ENCODE data around the gene PCSK6. TPM values are rescaled to one million over a fixed set of nuclear protein-coding genes. Genes with fewer than 3 reads are reported as not detected.

Gene PCSK6
- total RNA-seq, 1 experiment from 2014 or later, result 2.9 TPM

GRCh38 chr15:101317336-101317872 lies 172.1 kb downstream of the PCSK6 start:
- DNase-seq (ENCODE audit: low spot score) (no peak), ATAC-seq (no peak)
- no peak overlapping the region for H3K4me3 Mint-ChIP-seq
- no peaks in the 10 kb centered on the region for H3K9me3 Mint-ChIP-seq
- no peaks in the 10 kb centered on the region for H3K36me3 Mint-ChIP-seq
- ChIA-PET POLR2A (no interaction called here), CTCF (interaction anchor here (0.6 to 1.0 kb wide), 2 partner anchors 18 to 185 kb away, joined by 3 read pairs; no protein-coding TSS in a partner anchor)
- H3K4me1 Mint-ChIP-seq, result peaks cover 6% of the 10 kb centered on the region
- H3K27ac Mint-ChIP-seq, result no peak overlapping the region
- TF ChIP-seq, protein P1, sequence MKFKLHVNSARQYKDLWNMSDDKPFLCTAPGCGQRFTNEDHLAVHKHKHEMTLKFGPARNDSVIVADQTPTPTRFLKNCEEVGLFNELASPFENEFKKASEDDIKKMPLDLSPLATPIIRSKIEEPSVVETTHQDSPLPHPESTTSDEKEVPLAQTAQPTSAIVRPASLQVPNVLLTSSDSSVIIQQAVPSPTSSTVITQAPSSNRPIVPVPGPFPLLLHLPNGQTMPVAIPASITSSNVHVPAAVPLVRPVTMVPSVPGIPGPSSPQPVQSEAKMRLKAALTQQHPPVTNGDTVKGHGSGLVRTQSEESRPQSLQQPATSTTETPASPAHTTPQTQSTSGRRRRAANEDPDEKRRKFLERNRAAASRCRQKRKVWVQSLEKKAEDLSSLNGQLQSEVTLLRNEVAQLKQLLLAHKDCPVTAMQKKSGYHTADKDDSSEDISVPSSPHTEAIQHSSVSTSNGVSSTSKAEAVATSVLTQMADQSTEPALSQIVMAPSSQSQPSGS (CRISPR knock-in tag; IDR thresholded peaks at IDR 0.05; ENCODE audit: borderline replicate concordance, low read depth), result no peak
- H3K27me3 Mint-ChIP-seq (ENCODE audit: low read depth), result 0 out of 2 replicates have a peak, but pooled peaks cover 2% of the 10 kb centered on the region

GRCh38 chr15:101316529-101316928 lies 173.0 kb downstream of the PCSK6 start:
- Mint-ChIP-seq H3K27ac (no peak overlapping the region), H3K36me3 (no peaks in the 10 kb centered on the region), H3K4me3 (no peak overlapping the region), H3K27me3 (ENCODE audit: low read depth) (0 out of 2 replicates have a peak, but pooled peaks cover 2% of the 10 kb centered on the region), H3K4me1 (peaks cover 6% of the 10 kb centered on the region), H3K9me3 (peaks cover 3% of the 10 kb centered on the region; the same call in 1 of the 2 replicates)
- peak; percentile 1 for DNase-seq (ENCODE audit: low spot score)
- POLR2A ChIA-PET, result no interaction called here
- TF ChIP-seq KAT7 (CRISPR knock-in tag; IDR thresholded peaks at IDR 0.05; ENCODE audit: borderline replicate concordance) (no peak), FOXP1 (CRISPR knock-in tag; IDR thresholded peaks at IDR 0.05; ENCODE audit: borderline replicate concordance) (no peak), CBFB (CRISPR knock-in tag; IDR thresholded peaks at IDR 0.05; ENCODE audit: low read depth) (no peak), NR3C1 (CRISPR knock-in tag; conservative IDR thresholded peaks at IDR 0.05; ENCODE audit: low read depth) (no peak), JUN (CRISPR knock-in tag; IDR thresholded peaks at IDR 0.05) (no peak), PRRX2 (CRISPR knock-in tag; IDR thresholded peaks at IDR 0.05) (no peak), ESRRA (CRISPR knock-in tag; IDR thresholded peaks at IDR 0.05; ENCODE audit: borderline replicate concordance) (no peak), SMAD4 (CRISPR knock-in tag; IDR thresholded peaks at IDR 0.05) (no peak), RELA (CRISPR knock-in tag; IDR thresholded peaks at IDR 0.05; ENCODE audit: borderline replicate concordance) (no peak), CTCF (IDR thresholded peaks at IDR 0.05) (no peak), GABPB1 (CRISPR knock-in tag; IDR thresholded peaks at IDR 0.05) (no peak), ZNF219 (CRISPR knock-in tag; IDR thresholded peaks at IDR 0.05; ENCODE audit: borderline replicate concordance) (no peak), MLX (CRISPR knock-in tag; IDR thresholded peaks at IDR 0.05) (no peak)
- TF ChIP-seq, protein P2, sequence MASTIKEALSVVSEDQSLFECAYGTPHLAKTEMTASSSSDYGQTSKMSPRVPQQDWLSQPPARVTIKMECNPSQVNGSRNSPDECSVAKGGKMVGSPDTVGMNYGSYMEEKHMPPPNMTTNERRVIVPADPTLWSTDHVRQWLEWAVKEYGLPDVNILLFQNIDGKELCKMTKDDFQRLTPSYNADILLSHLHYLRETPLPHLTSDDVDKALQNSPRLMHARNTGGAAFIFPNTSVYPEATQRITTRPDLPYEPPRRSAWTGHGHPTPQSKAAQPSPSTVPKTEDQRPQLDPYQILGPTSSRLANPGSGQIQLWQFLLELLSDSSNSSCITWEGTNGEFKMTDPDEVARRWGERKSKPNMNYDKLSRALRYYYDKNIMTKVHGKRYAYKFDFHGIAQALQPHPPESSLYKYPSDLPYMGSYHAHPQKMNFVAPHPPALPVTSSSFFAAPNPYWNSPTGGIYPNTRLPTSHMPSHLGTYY (CRISPR knock-in tag; IDR thresholded peaks at IDR 0.05), result no peak
- TF ChIP-seq, protein P3, sequence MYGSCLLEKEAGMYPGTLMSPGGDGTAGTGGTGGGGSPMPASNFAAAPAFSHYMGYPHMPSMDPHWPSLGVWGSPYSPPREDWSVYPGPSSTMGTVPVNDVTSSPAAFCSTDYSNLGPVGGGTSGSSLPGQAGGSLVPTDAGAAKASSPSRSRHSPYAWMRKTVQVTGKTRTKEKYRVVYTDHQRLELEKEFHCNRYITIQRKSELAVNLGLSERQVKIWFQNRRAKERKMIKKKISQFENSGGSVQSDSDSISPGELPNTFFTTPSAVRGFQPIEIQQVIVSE (CRISPR knock-in tag; IDR thresholded peaks at IDR 0.05; ENCODE audit: borderline replicate concordance), result no peak
- TF ChIP-seq, protein P4, sequence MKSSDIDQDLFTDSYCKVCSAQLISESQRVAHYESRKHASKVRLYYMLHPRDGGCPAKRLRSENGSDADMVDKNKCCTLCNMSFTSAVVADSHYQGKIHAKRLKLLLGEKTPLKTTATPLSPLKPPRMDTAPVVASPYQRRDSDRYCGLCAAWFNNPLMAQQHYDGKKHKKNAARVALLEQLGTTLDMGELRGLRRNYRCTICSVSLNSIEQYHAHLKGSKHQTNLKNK (CRISPR knock-in tag; IDR thresholded peaks at IDR 0.05), result no peak
- TF ChIP-seq, protein P5, sequence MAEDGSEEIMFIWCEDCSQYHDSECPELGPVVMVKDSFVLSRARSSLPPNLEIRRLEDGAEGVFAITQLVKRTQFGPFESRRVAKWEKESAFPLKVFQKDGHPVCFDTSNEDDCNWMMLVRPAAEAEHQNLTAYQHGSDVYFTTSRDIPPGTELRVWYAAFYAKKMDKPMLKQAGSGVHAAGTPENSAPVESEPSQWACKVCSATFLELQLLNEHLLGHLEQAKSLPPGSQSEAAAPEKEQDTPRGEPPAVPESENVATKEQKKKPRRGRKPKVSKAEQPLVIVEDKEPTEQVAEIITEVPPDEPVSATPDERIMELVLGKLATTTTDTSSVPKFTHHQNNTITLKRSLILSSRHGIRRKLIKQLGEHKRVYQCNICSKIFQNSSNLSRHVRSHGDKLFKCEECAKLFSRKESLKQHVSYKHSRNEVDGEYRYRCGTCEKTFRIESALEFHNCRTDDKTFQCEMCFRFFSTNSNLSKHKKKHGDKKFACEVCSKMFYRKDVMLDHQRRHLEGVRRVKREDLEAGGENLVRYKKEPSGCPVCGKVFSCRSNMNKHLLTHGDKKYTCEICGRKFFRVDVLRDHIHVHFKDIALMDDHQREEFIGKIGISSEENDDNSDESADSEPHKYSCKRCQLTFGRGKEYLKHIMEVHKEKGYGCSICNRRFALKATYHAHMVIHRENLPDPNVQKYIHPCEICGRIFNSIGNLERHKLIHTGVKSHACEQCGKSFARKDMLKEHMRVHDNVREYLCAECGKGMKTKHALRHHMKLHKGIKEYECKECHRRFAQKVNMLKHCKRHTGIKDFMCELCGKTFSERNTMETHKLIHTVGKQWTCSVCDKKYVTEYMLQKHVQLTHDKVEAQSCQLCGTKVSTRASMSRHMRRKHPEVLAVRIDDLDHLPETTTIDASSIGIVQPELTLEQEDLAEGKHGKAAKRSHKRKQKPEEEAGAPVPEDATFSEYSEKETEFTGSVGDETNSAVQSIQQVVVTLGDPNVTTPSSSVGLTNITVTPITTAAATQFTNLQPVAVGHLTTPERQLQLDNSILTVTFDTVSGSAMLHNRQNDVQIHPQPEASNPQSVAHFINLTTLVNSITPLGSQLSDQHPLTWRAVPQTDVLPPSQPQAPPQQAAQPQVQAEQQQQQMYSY (CRISPR knock-in tag; IDR thresholded peaks at IDR 0.05), result no peak
- ATAC-seq, result no peak
- CTCF ChIA-PET, result no interaction called here
